Effector CD4-positive, alpha-beta T cell (primary cell): ENCODE results near the gene MRPS14.
A peak's percentile ranks its signal among the peaks of the same experiment; 100 is the strongest.

ENCODE experiments used
- DNase-seq: peaks from one replicate; pipeline ENCODE4 v3.0.0-alpha.2; 2020

The MRPS14 gene

GRCh38 chr1:175019524-175019923 is 3.7 kb downstream of the MRPS14 start:
- DNase-seq = no peak

- no peak for DNase-seq
These were observed 8.0 kb downstream of the MRPS14 start for GRCh38 chr1:175015243-175015642.

- DNase-seq = no peak
These were observed 9.8 kb downstream of the MRPS14 start for GRCh38 chr1:175013445-175013844.

GRCh38 chr1:175009532-175009931 is 13.7 kb downstream of the MRPS14 start:
- DNase-seq = no peak

GRCh38 chr1:175005085-175005783 is 18.0 kb downstream of the MRPS14 start:
- no peak for DNase-seq

GRCh38 chr1:175003521-175003920 is 19.7 kb downstream of the MRPS14 start:
- no peak for DNase-seq

GRCh38 chr1:175002910-175003517 is 20.2 kb downstream of the MRPS14 start:
- DNase-seq = no peak

- no peak for DNase-seq
These were observed 22.5 kb downstream of the MRPS14 start for GRCh38 chr1:175000697-175001187.

GRCh38 chr1:174999936-175000696 is 23.1 kb downstream of the MRPS14 start, which contains the start of gene CACYBP:
TSS of gene CACYBP (plus strand) at chr1:174999947. CDS start at chr1:175000181, 234 bp downstream.
- peak; percentile 31 for DNase-seq

- DNase-seq = peak; percentile 96
These were observed 23.8 kb downstream of the MRPS14 start for GRCh38 chr1:174999216-174999935.

GRCh38 chr1:174998569-174999215 is 24.5 kb downstream of the MRPS14 start:
- peak; percentile 20 for DNase-seq

- no peak for DNase-seq
These were observed 26.2 kb downstream of the MRPS14 start for GRCh38 chr1:174997041-174997440.

- DNase-seq = no peak
These were observed 26.7 kb downstream of the MRPS14 start for GRCh38 chr1:174996476-174996875.

GRCh38 chr1:174995916-174996315 is 27.3 kb downstream of the MRPS14 start:
- DNase-seq = no peak

GRCh38 chr1:174995121-174995520 is 28.1 kb downstream of the MRPS14 start:
- no peak for DNase-seq

GRCh38 chr1:174991473-174991872 is 31.8 kb downstream of the MRPS14 start:
- DNase-seq = no peak

- DNase-seq = no peak
These were observed 32.7 kb downstream of the MRPS14 start for GRCh38 chr1:174990382-174990999.

GRCh38 chr1:174989536-174990220 is 33.5 kb downstream of the MRPS14 start:
- no peak for DNase-seq

- no peak for DNase-seq
These were observed 34.2 kb downstream of the MRPS14 start for GRCh38 chr1:174988986-174989385.

GRCh38 chr1:174988539-174988938 is 34.7 kb downstream of the MRPS14 start:
- DNase-seq = no peak

GRCh38 chr1:174984952-174985351 is 38.3 kb downstream of the MRPS14 start:
- no peak for DNase-seq
